Measurements from ENCODE around the gene PRKD1. TPM values are rescaled to one million over a fixed set of nuclear protein-coding genes. Genes with fewer than 3 reads are reported as not detected.
A peak's percentile ranks its signal among the peaks of the same experiment; 100 is the strongest.
"Not testable (repeated sequence)": the region's sequence is repeated elsewhere in the genome, so short reads cannot be mapped to it uniquely, and the experiment has no call there.

PRKD1 gene
- total RNA-seq, 1 donor = 0.54 TPM

GRCh38 chr14:29905543-29905942, 22.1 kb downstream of the PRKD1 start:
- DNase-seq (ENCODE audit: low read depth in 2 of 3, low spot score in 2 of 3) = no peak

GRCh38 chr14:29900609-29901350, 26.9 kb downstream of the PRKD1 start:
- no peak for DNase-seq (ENCODE audit: low read depth in 2 of 3, low spot score in 2 of 3)

GRCh38 chr14:29898470-29898869, 29.2 kb downstream of the PRKD1 start:
- no peak for DNase-seq (ENCODE audit: low read depth in 2 of 3, low spot score in 2 of 3)

- no peak for DNase-seq (ENCODE audit: low read depth in 2 of 3, low spot score in 2 of 3)
These were observed 30.5 kb downstream of the PRKD1 start for GRCh38 chr14:29897181-29897580.

- DNase-seq (ENCODE audit: low read depth in 2 of 3, low spot score in 2 of 3) = no peak
These were observed 31.3 kb downstream of the PRKD1 start for GRCh38 chr14:29896354-29896821.

GRCh38 chr14:29895591-29896083, 32.0 kb downstream of the PRKD1 start:
- DNase-seq (ENCODE audit: low read depth in 2 of 3, low spot score in 2 of 3) = no peak

- no peak for DNase-seq (ENCODE audit: low read depth in 2 of 3, low spot score in 2 of 3)
These were observed 33.7 kb downstream of the PRKD1 start for GRCh38 chr14:29893989-29894388.

- no peak for DNase-seq (ENCODE audit: low read depth in 2 of 3, low spot score in 2 of 3)
These were observed 35.3 kb downstream of the PRKD1 start for GRCh38 chr14:29892327-29892726.

- DNase-seq (ENCODE audit: low read depth in 2 of 3, low spot score in 2 of 3) = no peak
These were observed 41.7 kb downstream of the PRKD1 start for GRCh38 chr14:29885988-29886387.

GRCh38 chr14:29868000-29868399, 59.6 kb downstream of the PRKD1 start:
- no peak for DNase-seq (ENCODE audit: low read depth in 2 of 3, low spot score in 2 of 3)

GRCh38 chr14:29865299-29865698, 62.3 kb downstream of the PRKD1 start:
- no peak for DNase-seq (ENCODE audit: low read depth in 2 of 3, low spot score in 2 of 3)

- DNase-seq (ENCODE audit: low read depth in 2 of 3, low spot score in 2 of 3) = no peak
These were observed 65.7 kb downstream of the PRKD1 start for GRCh38 chr14:29861996-29862395.

- peak in 1 of 3 donors; percentile 2 for DNase-seq (ENCODE audit: low read depth in 2 of 3, low spot score in 2 of 3)
These were observed 69.3 kb downstream of the PRKD1 start for GRCh38 chr14:29858299-29858698.

- DNase-seq (ENCODE audit: low read depth in 2 of 3, low spot score in 2 of 3) = peak in 1 of 3 donors; percentile 1
These were observed 70.1 kb downstream of the PRKD1 start for GRCh38 chr14:29857551-29857950.

- no peak for DNase-seq (ENCODE audit: low read depth in 2 of 3, low spot score in 2 of 3)
These were observed 71.1 kb downstream of the PRKD1 start for GRCh38 chr14:29856516-29856915.

GRCh38 chr14:29853691-29854090, 74.0 kb downstream of the PRKD1 start:
- DNase-seq (ENCODE audit: low read depth in 2 of 3, low spot score in 2 of 3) = not testable (repeated sequence)

- no peak for DNase-seq (ENCODE audit: low read depth in 2 of 3, low spot score in 2 of 3)
These were observed 74.4 kb downstream of the PRKD1 start for GRCh38 chr14:29853272-29853671.

GRCh38 chr14:29851397-29851796, 76.2 kb downstream of the PRKD1 start:
- DNase-seq (ENCODE audit: low read depth in 2 of 3, low spot score in 2 of 3) = no peak

GRCh38 chr14:29847056-29847380, 80.6 kb downstream of the PRKD1 start:
- DNase-seq (ENCODE audit: low read depth in 2 of 3, low spot score in 2 of 3) = no peak

- no peak for DNase-seq (ENCODE audit: low read depth in 2 of 3, low spot score in 2 of 3)
These were observed 81.2 kb downstream of the PRKD1 start for GRCh38 chr14:29846339-29847055.

GRCh38 chr14:29843981-29844380, 83.7 kb downstream of the PRKD1 start:
- DNase-seq (ENCODE audit: low read depth in 2 of 3, low spot score in 2 of 3) = no peak

GRCh38 chr14:29842228-29842627, 85.4 kb downstream of the PRKD1 start:
- no peak for DNase-seq (ENCODE audit: low read depth in 2 of 3, low spot score in 2 of 3)
